Measurements from ENCODE around the gene OPTN. TPM values are rescaled to one million over a fixed set of nuclear protein-coding genes. Genes with fewer than 3 reads are reported as not detected.

Gene OPTN
- total RNA-seq, 1 donor from 2014 or later, result 44.7 TPM

GRCh38 chr10:13139676-13140075, 39.7 kb downstream of the OPTN start:
- no peak for TF ChIP-seq POLR2AphosphoS5 (IDR thresholded peaks at IDR 0.05; ENCODE audit: insufficient read depth in 1 of 2, low read depth in 1 of 2)
- no peak for TF ChIP-seq CTCF (IDR thresholded peaks at IDR 0.05)
- TF ChIP-seq POLR2A (IDR thresholded peaks at IDR 0.05), result no peak
- Histone ChIP-seq H3K27me3 (no peaks in the 10 kb centered on the region), H3K4me3 (no peak overlapping the region), H3K36me3 (peaks cover 0 to 45% of the 10 kb centered on the region in 2 donors), H3K9me3 (no peaks in the 10 kb centered on the region), H3K4me1 (no peaks in the 10 kb centered on the region), H3K27ac (no peak overlapping the region)
- intact Hi-C loops (cut with DNase I), result no loop called here
- no peak for DNase-seq (ENCODE audit: extremely low spot score in 2 of 2)

- Histone ChIP-seq H3K36me3 (peaks cover 0 to 35% of the 10 kb centered on the region in 2 donors), H3K27me3 (no peaks in the 10 kb centered on the region), H3K4me3 (no peak overlapping the region), H3K9me3 (no peaks in the 10 kb centered on the region), H3K27ac (no peak overlapping the region), H3K4me1 (no peaks in the 10 kb centered on the region)
- peak in 1 of 2 donors; percentile 20 for DNase-seq (ENCODE audit: extremely low spot score in 2 of 2)
- TF ChIP-seq CTCF (IDR thresholded peaks at IDR 0.05) (no peak), POLR2A (IDR thresholded peaks at IDR 0.05) (no peak), POLR2AphosphoS5 (IDR thresholded peaks at IDR 0.05; ENCODE audit: insufficient read depth in 1 of 2, low read depth in 1 of 2) (no peak)
- intact Hi-C loops (cut with DNase I), result no loop called here
Measured at GRCh38 chr10:13140627-13141190, 40.7 kb downstream of the OPTN start.

- TF ChIP-seq POLR2A (IDR thresholded peaks at IDR 0.05) (no peak), POLR2AphosphoS5 (IDR thresholded peaks at IDR 0.05; ENCODE audit: insufficient read depth in 1 of 2, low read depth in 1 of 2) (no peak), CTCF (IDR thresholded peaks at IDR 0.05) (no peak)
Measured at GRCh38 chr10:13143766-13144165, 43.8 kb downstream of the OPTN start.

GRCh38 chr10:13144814-13145213, 44.9 kb downstream of the OPTN start:
- no peak for TF ChIP-seq POLR2A (IDR thresholded peaks at IDR 0.05)
- no peak for TF ChIP-seq CTCF (IDR thresholded peaks at IDR 0.05)
- TF ChIP-seq POLR2AphosphoS5 (IDR thresholded peaks at IDR 0.05; ENCODE audit: insufficient read depth in 1 of 2, low read depth in 1 of 2), result no peak
- no peaks in the 10 kb centered on the region for H3K4me1 ChIP-seq
- H3K27me3 ChIP-seq, result no peaks in the 10 kb centered on the region
- no peak for DNase-seq (ENCODE audit: extremely low spot score in 2 of 2)
- no peaks in the 10 kb centered on the region for H3K9me3 ChIP-seq
- peaks cover 0 to 10% of the 10 kb centered on the region in 2 donors for H3K36me3 ChIP-seq
- no peak overlapping the region for H3K4me3 ChIP-seq
- H3K27ac ChIP-seq, result no peak overlapping the region
- intact Hi-C loops (cut with DNase I), result no loop called here

More at GRCh38 chr10:13143766-13144165, 43.8 kb downstream of the OPTN start:
- intact Hi-C loops (cut with DNase I), result no loop called here
- Histone ChIP-seq H3K27me3 (no peaks in the 10 kb centered on the region), H3K4me1 (no peaks in the 10 kb centered on the region), H3K27ac (no peak overlapping the region), H3K36me3 (peaks cover 0 to 10% of the 10 kb centered on the region in 2 donors), H3K4me3 (no peak overlapping the region), H3K9me3 (no peaks in the 10 kb centered on the region)
- no peak for DNase-seq (ENCODE audit: extremely low spot score in 2 of 2)

GRCh38 chr10:13146379-13146778, 46.4 kb downstream of the OPTN start:
- no peaks in the 10 kb centered on the region for H3K9me3 ChIP-seq
- intact Hi-C loops (cut with DNase I), result no loop called here

More at GRCh38 chr10:13146379-13146778, 46.4 kb downstream of the OPTN start:
- Histone ChIP-seq H3K4me3 (no peak overlapping the region), H3K4me1 (no peaks in the 10 kb centered on the region), H3K36me3 (no peaks in the 10 kb centered on the region), H3K27ac (no peak overlapping the region), H3K27me3 (no peaks in the 10 kb centered on the region)
- no peak for DNase-seq (ENCODE audit: extremely low spot score in 2 of 2)
- no peak for TF ChIP-seq CTCF (IDR thresholded peaks at IDR 0.05)
- no peak for TF ChIP-seq POLR2AphosphoS5 (IDR thresholded peaks at IDR 0.05; ENCODE audit: insufficient read depth in 1 of 2, low read depth in 1 of 2)
- no peak for TF ChIP-seq POLR2A (IDR thresholded peaks at IDR 0.05)

Data from vagina (tissue), 2 donors.